IMR-90 (cell line): ENCODE data around the gene OR10H1. TPM values are rescaled to one million over a fixed set of nuclear protein-coding genes. Genes with fewer than 3 reads are reported as not detected.

Experiments used
- ATAC-seq: fragments of 200-7000 bp; cut with Tn5 transposase; 2 replicates; pipeline ENCODE4 v1.9.1; 2020; ENCODE audit warnings: low read depth, mild to moderate bottlenecking, moderate library complexity
- BruUV-seq: library from RNA; stranded (reverse); fragments of 400-500 nt; replicated peaks from 2 replicates; lab custom pipeline; 2021; lab: Mats Ljungman, UMichigan
- CTCF ChIA-PET: fragments of 300-600 bp; formaldehyde crosslinking; extraction: SDS; loops from one replicate; lab custom pipeline; 2021; ENCODE audit warnings: antibody characterized with exemption; lab: Yijun Ruan, JAX
- POLR2A ChIA-PET: fragments of 300-600 bp; sonication (Branson Sonifier 250); formaldehyde crosslinking; loops from one replicate; lab custom pipeline; 2022; ENCODE audit warnings: antibody characterized with exemption; ENCODE audit not compliant: unreplicated experiment; lab: Charles Lee
- DNase-seq: peaks from one replicate; pipeline ENCODE4 v3.0.0; 2013
- H2AFZ ChIP-seq: replicated peaks from 2 replicates; pipeline ENCODE3; 2013; ENCODE audit warnings: low read length, mild to moderate bottlenecking; ENCODE audit not compliant: poor library complexity
- H2AK5ac ChIP-seq: 2 replicates; pipeline ENCODE4 v1.6.1; 2013; ENCODE audit warnings: low read depth, low read length, inconsistent platforms
- H2AK9ac ChIP-seq: replicated peaks from 2 replicates; pipeline ENCODE3; 2013; ENCODE audit warnings: mild to moderate bottlenecking, low read depth, low read length, moderate library complexity; ENCODE audit not compliant: poor library complexity
- H2BK120ac ChIP-seq: 2 replicates; pipeline ENCODE4 v1.6.1; 2013; ENCODE audit warnings: low read depth, low read length, inconsistent platforms
- H2BK15ac ChIP-seq: 3 replicates; pipeline ENCODE4 v1.6.1; 2013; ENCODE audit warnings: low read depth, low read length, inconsistent platforms
- H2BK20ac ChIP-seq: 2 replicates; pipeline ENCODE4 v1.6.1; 2013; ENCODE audit warnings: low read depth, mild to moderate bottlenecking, inconsistent platforms, low read length, moderate library complexity
- H2BK5ac ChIP-seq: 2 replicates; pipeline ENCODE4 v1.6.1; 2013; ENCODE audit warnings: mild to moderate bottlenecking, low read depth, low read length, inconsistent platforms; ENCODE audit not compliant: poor library complexity, severe bottlenecking
- H3K14ac ChIP-seq: replicated peaks from 2 replicates; pipeline ENCODE4 v1.6.1; 2013; ENCODE audit warnings: low read depth, low read length, inconsistent platforms
- H3K18ac ChIP-seq: 2 replicates; pipeline ENCODE4 v1.6.1; 2013; ENCODE audit warnings: low read depth, low read length, control low read depth
- H3K23ac ChIP-seq: 2 replicates; pipeline ENCODE4 v1.6.1; 2013; ENCODE audit warnings: low read depth, low read length, inconsistent platforms
- H3K27ac ChIP-seq: 2 replicates; pipeline ENCODE4 v1.5.1; 2013; ENCODE audit warnings: mild to moderate bottlenecking, control low read depth, low read length; ENCODE audit not compliant: insufficient read depth
- H3K27me3 ChIP-seq: 2 replicates; pipeline ENCODE4 v1.6.1; 2013; ENCODE audit warnings: low read length; ENCODE audit not compliant: control insufficient read depth, insufficient read depth
- H3K36me3 ChIP-seq: 2 replicates; pipeline ENCODE4 v1.6.1; 2013; ENCODE audit warnings: low read length, mixed read lengths; ENCODE audit not compliant: control insufficient read depth, insufficient read depth
- H3K4ac ChIP-seq: 2 replicates; pipeline ENCODE4 v1.6.1; 2013; ENCODE audit warnings: low read depth, low read length, inconsistent platforms
- H3K4me1 ChIP-seq: 2 replicates; pipeline ENCODE4 v1.6.1; 2013; ENCODE audit warnings: low read length, mixed read lengths; ENCODE audit not compliant: control insufficient read depth, insufficient read depth
- H3K4me2 ChIP-seq: 2 replicates; pipeline ENCODE4 v1.6.1; 2013; ENCODE audit warnings: low read depth, mild to moderate bottlenecking, control low read depth, low read length, moderate library complexity
- H3K4me3 ChIP-seq: 2 replicates; pipeline ENCODE4 v1.5.1; 2013; ENCODE audit warnings: low read depth, mild to moderate bottlenecking, control low read depth, low read length, moderate library complexity; ENCODE audit not compliant: insufficient read depth
- H3K56ac ChIP-seq: 2 replicates; pipeline ENCODE4 v1.6.1; 2013; ENCODE audit warnings: low read length, inconsistent platforms; ENCODE audit not compliant: insufficient read depth; ENCODE audit errors: extremely low read depth
- H3K79me1 ChIP-seq, 2 experiments: 2 replicates each; pipeline ENCODE4 v1.6.1; 2013; ENCODE audit warnings: low read length in 2 of 2, inconsistent platforms in 1 of 2, low read depth in 1 of 2
- H3K9ac ChIP-seq: 2 replicates; pipeline ENCODE4 v1.6.1; 2013; ENCODE audit warnings: low read depth, low read length, control low read depth
- H3K9me1 ChIP-seq: 2 replicates; pipeline ENCODE4 v1.6.1; 2013; ENCODE audit warnings: low read length, inconsistent platforms; ENCODE audit not compliant: insufficient read depth
- H3K9me3 ChIP-seq: 2 replicates; pipeline ENCODE4 v1.6.1; 2013; ENCODE audit warnings: low read length; ENCODE audit not compliant: control insufficient read depth, insufficient read depth
- H4K20me1 ChIP-seq: 2 replicates; pipeline ENCODE4 v1.6.1; 2013; ENCODE audit warnings: low read length, inconsistent platforms; ENCODE audit not compliant: insufficient read depth
- H4K5ac ChIP-seq: 2 replicates; pipeline ENCODE4 v1.6.1; 2013; ENCODE audit warnings: mild to moderate bottlenecking, low read depth, low read length, control low read depth
- H4K8ac ChIP-seq, 2 experiments: 2 replicates each; pipeline ENCODE4 v1.6.1; 2013; ENCODE audit warnings: low read depth in 2 of 2, low read length in 2 of 2, control low read depth in 1 of 2, inconsistent platforms in 1 of 2
- H4K91ac ChIP-seq: 2 replicates; pipeline ENCODE4 v1.6.1; 2013; ENCODE audit warnings: low read depth, low read length, inconsistent platforms; ENCODE audit not compliant: insufficient read depth
- BHLHE40 ChIP-seq: fragments of 150-350 bp; IDR thresholded peaks from 2 replicates; pipeline ENCODE4 v1.6.1; 2016; ENCODE audit warnings: mild to moderate bottlenecking, low read depth, low read length
- MAFK ChIP-seq: IDR thresholded peaks from 2 replicates; pipeline ENCODE4 v1.6.1; 2012; ENCODE audit warnings: low read depth, low read length, improper control_type of control experiment
- MAZ ChIP-seq: IDR thresholded peaks from 2 replicates; pipeline ENCODE4 v1.6.1; 2012; ENCODE audit warnings: low read depth, mild to moderate bottlenecking, low read length, improper control_type of control experiment, moderate library complexity, borderline replicate concordance
- MXI1 ChIP-seq: IDR thresholded peaks from 2 replicates; pipeline ENCODE4 v1.6.1; 2012; ENCODE audit warnings: low read depth, mild to moderate bottlenecking, low read length, moderate library complexity, borderline replicate concordance
- RCOR1 ChIP-seq: IDR thresholded peaks from 2 replicates; pipeline ENCODE4 v1.6.1; 2012; ENCODE audit warnings: mild to moderate bottlenecking, low read length, improper control_type of control experiment; ENCODE audit not compliant: insufficient replicate concordance
- RFX5 ChIP-seq: IDR thresholded peaks from 2 replicates; pipeline ENCODE4 v1.8.0; 2012; ENCODE audit warnings: low read depth, mild to moderate bottlenecking, low read length, moderate library complexity
- SMC3 ChIP-seq: fragments of 150-350 bp; IDR thresholded peaks from 2 replicates; pipeline ENCODE4 v1.6.1; 2016; ENCODE audit warnings: low read depth, mild to moderate bottlenecking, antibody characterized with exemption, low read length, moderate library complexity
- WGBS, 2 experiments: methylation state at CpG; one replicate each; pipeline versions ENCODE4 v1.1.5 to v1.1.7; 2013; ENCODE audit warnings: missing lambda C conversion rate in 2 of 2; ENCODE audit not compliant: insufficient read length in 1 of 2; ENCODE audit errors: extremely low coverage in 2 of 2; 5-methylcytosine and 5-hydroxymethylcytosine counted together
- dilution Hi-C: fragments of 300-500 bp; cut with HindIII; formaldehyde crosslinking; loops from one replicate; pipeline ENCODE4 v1.14.3; 2018; ENCODE audit warnings: low sequenced_read_pairs; ENCODE audit not compliant: unreplicated experiment
- in situ Hi-C: fragments of 300-500 bp; cut with MboI; formaldehyde crosslinking; loops from 3 replicates; pipeline ENCODE4 v1.14.3; 2019; ENCODE audit warnings: low sequenced_read_pairs, inconsistent platforms, mixed read lengths
- intact Hi-C: fragments of 100-400 bp; cut with micrococcal nuclease; formaldehyde crosslinking; loops from 2 replicates; pipeline ENCODE4 v1.10.0; 2022
- polyA plus RNA-seq, 3 experiments: library from polyadenylated mRNA; depleted of rRNA; stranded (reverse); fragments of >200 nt; gene quantifications; 2 replicates each; pipeline ENCODE4 v1.2.3, GENCODE V29; 2012; ENCODE audit warnings: low replicate concordance in 1 of 3
- total RNA-seq: library from RNA; depleted of rRNA; stranded (reverse); fragments of >200 nt; gene quantifications from 2 replicates; pipeline ENCODE4 v1.2.3, GENCODE V29; 2012
- TF ChIP-seq, protein P1 (sequence below): fragments of 150-350 bp; IDR thresholded peaks from 2 replicates; pipeline ENCODE4 v1.6.1; 2017; ENCODE audit warnings: mild to moderate bottlenecking, antibody characterized with exemption, low read length, low read depth

Gene OR10H1
- total and polyA plus RNA-seq, 2 of the 4 experiments (the other 2 are of a cell fraction) = not detected

DNA sequence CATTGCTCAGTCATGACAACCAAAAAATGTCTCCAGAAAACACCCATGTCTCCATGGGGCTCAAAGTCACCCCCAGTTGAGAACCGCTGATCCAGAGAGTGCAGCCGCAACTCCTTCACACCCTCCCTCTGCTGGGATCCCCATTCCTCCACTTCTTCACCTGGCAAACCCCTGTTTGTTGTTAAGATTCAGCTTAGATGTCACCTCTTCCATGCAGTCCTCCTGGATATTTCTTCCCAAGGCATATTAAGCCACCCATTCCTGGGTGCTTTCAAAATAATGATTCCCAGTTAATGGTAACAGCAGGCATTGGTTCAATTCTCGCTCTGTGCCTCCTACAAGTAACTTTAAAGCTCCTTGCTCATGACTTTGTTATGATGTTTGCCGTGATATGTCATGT lies 4.0 kb downstream of the OR10H1 start:
- no peak overlapping the region for H4K5ac ChIP-seq
- ATAC-seq (no peak), DNase-seq (no peak)
- H3K14ac ChIP-seq = no peak overlapping the region
- H3K27ac ChIP-seq = no peak overlapping the region
- no peak overlapping the region for H3K4ac ChIP-seq
- H3K23ac ChIP-seq = no peak overlapping the region
- H3K36me3 ChIP-seq = no peaks in the 10 kb centered on the region
- H2AK5ac ChIP-seq = no peak overlapping the region
- H2BK120ac ChIP-seq = no peak overlapping the region
- peaks cover 13% of the 10 kb centered on the region; the same call in 1 of the 2 replicates for H3K9me3 ChIP-seq
- TF ChIP-seq, protein P1, sequence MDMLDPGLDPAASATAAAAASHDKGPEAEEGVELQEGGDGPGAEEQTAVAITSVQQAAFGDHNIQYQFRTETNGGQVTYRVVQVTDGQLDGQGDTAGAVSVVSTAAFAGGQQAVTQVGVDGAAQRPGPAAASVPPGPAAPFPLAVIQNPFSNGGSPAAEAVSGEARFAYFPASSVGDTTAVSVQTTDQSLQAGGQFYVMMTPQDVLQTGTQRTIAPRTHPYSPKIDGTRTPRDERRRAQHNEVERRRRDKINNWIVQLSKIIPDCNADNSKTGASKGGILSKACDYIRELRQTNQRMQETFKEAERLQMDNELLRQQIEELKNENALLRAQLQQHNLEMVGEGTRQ = no peak
- TF ChIP-seq SMC3 (no peak), MAFK (no peak), BHLHE40 (no peak), MAZ (no peak), RFX5 (no peak), RCOR1 (no peak), MXI1 (no peak)
- no peak overlapping the region for H3K4me2 ChIP-seq
- no peak overlapping the region for H2AK9ac ChIP-seq
- no peak overlapping the region for H2BK15ac ChIP-seq
- H3K18ac ChIP-seq = no peak overlapping the region
- no peak overlapping the region for H4K91ac ChIP-seq
- 50% methylated on average over 2 of the region's 4 CpGs; no CpG with 5 or more reads in 1 of the 2 experiments for WGBS, 2 experiments
- H3K4me3 ChIP-seq = no peak overlapping the region
- in situ Hi-C loops (no loop called here), intact Hi-C loops (no loop called here), dilution Hi-C loops (no loop called here)
- CTCF ChIA-PET = no interaction called here
- H3K27me3 ChIP-seq = no peaks in the 10 kb centered on the region
- no peak overlapping the region for H2AFZ ChIP-seq
- H2BK20ac ChIP-seq = no peak overlapping the region
- H3K9ac ChIP-seq = no peak overlapping the region
- H3K79me1 ChIP-seq = no peaks in the 10 kb centered on the region
- H3K56ac ChIP-seq = no peak overlapping the region
- no peak overlapping the region for H4K8ac ChIP-seq
- no TSS peak for BruUV-seq
- no peaks in the 10 kb centered on the region for H3K4me1 ChIP-seq
- no peak overlapping the region for H2BK5ac ChIP-seq
- no peaks in the 10 kb centered on the region for H3K9me1 ChIP-seq
- POLR2A ChIA-PET = no interaction called here
- H4K20me1 ChIP-seq = no peaks in the 10 kb centered on the region
